Measurements from ENCODE around the gene ZNF2.
"Not testable (repeated sequence)": the region's sequence is repeated elsewhere in the genome, so short reads cannot be mapped to it uniquely, and the experiment has no call there.

ZNF2 gene

GRCh38 chr2:95165371-95166064, at the start of gene ZNF2:
ZNF2 (plus strand) TSS chr2:95165809; CDS start chr2:95176227, 10,418 bp downstream.
- DNase-seq (ENCODE audit: low spot score) = peak; percentile 99

DNA sequence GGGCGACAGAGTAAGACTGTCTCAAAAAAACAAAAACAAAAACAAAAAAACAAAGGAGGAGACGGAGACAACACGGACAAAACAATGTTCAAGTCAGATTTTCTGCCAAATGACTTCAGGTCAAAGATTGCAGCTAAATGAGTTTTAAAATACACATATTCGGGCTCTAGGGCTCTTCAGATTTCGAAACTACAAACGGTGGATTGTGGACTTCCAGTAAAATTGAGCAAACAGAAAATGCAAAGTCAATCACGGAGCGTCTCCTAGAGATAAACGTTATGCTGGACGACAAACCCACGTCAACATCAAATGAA, 44.6 kb upstream of the ZNF2 start:
- DNase-seq (ENCODE audit: low spot score) = no peak

DNA sequence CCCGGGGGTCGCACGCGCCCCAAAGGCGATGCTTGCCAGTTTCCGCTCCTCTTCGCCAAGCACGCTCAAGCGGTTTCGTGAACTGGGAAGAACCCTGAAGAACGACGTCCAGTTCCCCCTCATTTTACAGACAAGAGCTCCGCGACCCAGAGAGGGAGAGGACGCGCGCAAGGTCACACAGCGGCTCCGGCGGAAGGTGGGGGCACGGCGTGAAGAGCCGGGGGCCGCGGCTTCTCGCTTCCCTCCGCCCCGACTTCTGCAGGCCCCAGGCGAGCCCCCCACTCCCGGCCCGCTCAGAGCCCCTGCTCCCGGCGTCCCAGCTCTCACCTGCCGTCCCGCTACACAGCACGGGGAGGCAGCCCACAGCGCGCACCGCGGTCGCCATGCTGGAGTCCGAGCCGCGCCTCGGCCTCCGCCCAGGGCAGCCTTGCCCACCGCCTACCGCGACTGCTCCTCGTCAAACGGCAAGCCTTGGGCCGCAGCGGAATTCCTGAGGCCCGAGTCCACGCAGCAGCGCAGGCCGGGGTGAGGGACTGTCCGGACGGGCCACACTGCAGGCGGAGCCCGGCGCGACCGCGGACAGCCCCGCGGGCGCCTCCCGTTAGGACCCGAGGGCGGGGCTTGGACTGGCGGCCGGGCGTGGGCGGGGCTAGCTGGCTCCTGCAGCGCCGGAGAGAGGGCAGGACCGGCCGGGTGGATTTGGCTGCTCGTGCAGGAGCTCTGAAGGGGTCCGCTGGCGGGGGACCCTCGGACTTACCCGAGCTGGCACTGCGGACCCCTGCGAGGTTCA, 44.0 kb upstream of the ZNF2 start, which contains the start of gene MRPS5:
TSS of gene MRPS5 (minus strand) at position 402 of the 790 bp plus-strand sequence. CDS start at position 385, 17 bp downstream.
- peak; percentile 99 for DNase-seq (ENCODE audit: low spot score)

- no peak for DNase-seq (ENCODE audit: low spot score)
Measured at GRCh38 chr2:95122197-95122551, 43.4 kb upstream of the ZNF2 start.

GRCh38 chr2:95138702-95139101, 26.9 kb upstream of the ZNF2 start:
- DNase-seq (ENCODE audit: low spot score) = no peak

- no peak for DNase-seq (ENCODE audit: low spot score)
Measured at GRCh38 chr2:95143838-95144237, 21.8 kb upstream of the ZNF2 start.

DNA sequence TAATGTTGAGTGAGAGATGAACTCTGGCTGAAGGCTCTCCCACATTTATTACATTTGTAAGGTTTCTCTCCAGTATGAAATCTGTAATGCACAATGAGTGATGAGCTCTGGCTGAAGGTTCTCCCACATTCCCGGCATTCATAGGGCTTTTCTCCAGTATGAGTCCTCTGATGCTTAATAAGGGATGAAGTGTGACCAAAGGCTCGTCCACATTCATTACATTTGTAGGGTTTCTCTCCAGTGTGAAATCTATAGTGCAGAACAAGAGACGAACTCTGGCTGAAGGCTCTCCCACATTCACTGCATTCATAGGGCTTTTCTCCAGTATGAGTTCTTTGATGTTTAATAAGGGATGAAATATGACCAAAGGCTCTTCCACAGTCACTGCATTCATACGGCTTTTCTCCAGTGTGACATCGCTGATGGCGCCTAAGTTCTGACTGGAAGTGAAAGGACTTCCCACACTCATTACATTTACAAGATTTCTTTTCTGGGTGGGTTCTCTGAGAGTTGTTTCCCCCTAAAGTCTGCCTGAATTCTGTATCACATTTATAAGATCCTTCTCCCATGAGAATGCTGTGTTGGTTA, 16.1 kb upstream of the ZNF2 start:
- no peak for DNase-seq (ENCODE audit: low spot score)

- no peak for DNase-seq (ENCODE audit: low spot score)
Measured at GRCh38 chr2:95158441-95158840, 7.2 kb upstream of the ZNF2 start.

GRCh38 chr2:95158891-95159619, 6.6 kb upstream of the ZNF2 start:
- peak; percentile 72 for DNase-seq (ENCODE audit: low spot score)

DNA sequence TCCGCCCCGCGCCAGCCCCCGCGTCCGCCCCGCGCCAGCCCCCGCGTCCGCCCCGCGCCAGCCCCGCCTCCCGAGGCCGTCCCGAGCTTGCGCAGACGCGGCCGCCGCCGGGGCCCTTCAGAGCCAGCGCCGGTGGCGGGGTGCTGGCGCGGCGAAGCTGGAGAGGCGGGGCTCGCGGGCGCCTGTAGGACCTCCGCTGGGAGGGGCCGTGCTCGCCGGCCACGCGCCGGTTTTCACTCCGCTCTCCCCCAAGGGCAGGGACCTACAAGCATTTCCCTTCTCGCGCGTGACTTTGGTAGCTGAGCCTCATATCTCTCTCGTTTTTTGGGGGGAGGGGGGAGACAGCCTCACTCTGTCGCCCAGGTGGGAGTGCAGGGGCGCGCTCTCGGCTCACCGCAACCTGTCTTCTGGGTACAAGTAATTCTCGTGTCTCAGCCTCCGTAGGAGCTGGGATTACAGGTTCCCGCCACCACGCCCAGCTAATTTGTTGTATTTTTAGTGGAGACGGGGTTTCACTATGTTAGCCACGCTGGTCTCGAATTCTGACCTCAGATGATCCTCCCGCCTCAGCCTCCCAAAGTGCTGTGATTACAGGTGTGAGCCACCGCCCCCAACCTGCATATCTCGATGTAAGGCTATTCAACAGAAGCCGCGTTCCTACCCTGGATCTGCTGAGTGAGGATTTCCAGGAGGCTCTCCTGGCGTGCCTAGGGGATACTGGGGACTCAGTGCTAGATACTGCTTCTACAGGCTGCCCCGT, 5.7 kb upstream of the ZNF2 start, which contains the start of gene ZNF514:
TSS of gene ZNF514 (minus strand) at position 159 of the 760 bp plus-strand sequence. CDS start 6,595 bp downstream, outside the sequence.
- DNase-seq (ENCODE audit: low spot score) = peak; percentile 96

DNA sequence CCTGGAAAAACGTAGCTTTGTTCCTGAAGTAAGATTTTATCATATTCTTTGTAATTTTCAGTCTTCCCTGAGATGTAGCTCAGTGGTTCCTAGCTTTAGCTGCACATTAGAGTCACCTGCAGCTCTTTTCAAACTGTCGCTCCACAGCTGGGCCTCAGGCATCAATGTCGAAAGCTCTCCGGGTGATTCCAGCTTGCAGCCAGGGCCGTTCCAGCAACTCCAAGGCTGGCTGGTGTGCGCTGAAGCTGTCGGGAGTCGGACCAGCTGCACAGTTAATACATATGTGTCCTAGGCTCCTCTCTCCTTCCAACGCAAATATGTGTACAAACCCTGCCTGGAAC, 609 bp upstream of the ZNF2 start:
- DNase-seq (ENCODE audit: low spot score) = no peak

- no peak for DNase-seq (ENCODE audit: low spot score)
Measured at GRCh38 chr2:95166065-95166763, 605 bp downstream of the ZNF2 start.

GRCh38 chr2:95171902-95172301, 6.3 kb downstream of the ZNF2 start:
- no peak for DNase-seq (ENCODE audit: low spot score)

GRCh38 chr2:95174031-95174542, 8.5 kb downstream of the ZNF2 start:
- DNase-seq (ENCODE audit: low spot score) = no peak

DNA sequence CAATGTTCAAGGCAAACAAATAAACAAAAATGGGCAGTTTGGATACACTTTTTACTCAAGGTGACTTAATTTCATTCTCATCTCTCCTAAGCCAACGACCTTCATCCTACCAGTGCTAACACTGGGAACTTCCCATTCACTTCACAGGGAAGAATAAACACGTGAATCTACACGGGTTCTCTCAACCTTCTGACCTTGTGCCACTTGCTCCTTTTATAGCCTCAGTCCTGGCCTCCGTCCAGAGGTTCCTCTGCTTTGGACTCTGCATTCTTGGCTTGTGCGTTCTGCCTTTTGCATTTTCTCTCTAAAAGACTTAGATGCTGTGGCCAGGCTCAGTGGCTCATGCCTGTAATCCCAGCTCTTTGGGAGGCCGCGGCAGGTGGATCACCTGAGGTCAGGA, 13.8 kb downstream of the ZNF2 start:
- no peak for DNase-seq (ENCODE audit: low spot score)

DNA sequence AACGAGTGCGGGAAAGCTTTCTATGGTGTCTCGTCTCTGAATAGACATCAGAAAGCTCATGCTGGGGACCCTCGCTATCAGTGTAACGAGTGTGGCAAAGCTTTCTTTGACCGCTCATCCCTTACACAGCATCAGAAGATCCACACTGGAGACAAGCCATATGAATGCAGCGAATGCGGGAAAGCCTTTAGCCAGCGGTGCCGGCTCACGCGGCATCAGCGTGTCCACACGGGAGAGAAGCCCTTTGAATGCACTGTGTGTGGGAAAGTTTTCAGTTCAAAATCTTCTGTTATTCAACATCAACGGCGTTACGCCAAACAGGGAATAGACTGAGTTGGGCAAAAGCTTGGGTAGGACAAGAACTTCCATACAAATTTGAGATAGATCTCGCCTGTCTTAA, 16.2 kb downstream of the ZNF2 start:
- DNase-seq (ENCODE audit: low spot score) = no peak

DNA sequence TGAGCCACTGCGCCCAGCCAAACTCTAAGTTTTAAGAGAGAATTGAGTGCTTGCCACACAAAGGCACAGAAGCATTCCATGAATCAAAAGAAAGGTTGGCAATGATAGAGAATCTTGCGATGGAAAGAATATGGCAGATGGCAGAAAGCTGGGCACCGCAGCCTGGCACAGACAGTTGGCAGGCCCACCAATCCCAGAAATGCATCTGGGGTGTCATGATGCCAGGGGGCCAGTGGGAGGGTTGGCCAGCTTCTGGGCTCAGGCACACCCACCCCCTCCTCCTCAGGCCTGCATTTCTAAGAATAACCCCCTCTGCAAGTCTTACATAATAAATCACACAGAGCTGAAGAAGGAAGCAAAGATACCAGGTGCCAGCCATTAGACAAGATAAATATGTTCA, 19.6 kb downstream of the ZNF2 start:
- DNase-seq (ENCODE audit: low spot score) = no peak

- DNase-seq (ENCODE audit: low spot score) = no peak
Measured at GRCh38 chr2:95185973-95186372, 20.4 kb downstream of the ZNF2 start.

DNA sequence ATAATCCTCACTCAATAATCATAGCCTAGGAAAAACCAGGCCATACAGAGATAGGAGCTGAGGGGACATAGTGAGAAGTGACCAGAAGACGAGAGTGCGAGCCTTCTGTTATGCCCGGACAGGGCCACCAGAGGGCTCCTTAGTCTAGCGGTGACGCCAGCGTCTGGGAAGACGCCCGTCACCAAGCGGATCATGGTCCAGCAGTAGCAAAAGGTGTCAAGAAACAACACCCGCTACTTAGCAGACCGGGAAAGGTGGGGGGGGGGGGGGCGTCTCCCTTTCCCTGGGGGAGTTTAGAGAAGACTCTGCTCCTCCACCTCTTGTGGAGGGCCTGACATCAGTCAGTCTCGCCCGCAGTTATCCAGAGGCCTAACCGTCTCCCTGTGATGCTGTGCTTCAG, 27.3 kb downstream of the ZNF2 start:
- not testable (repeated sequence) for DNase-seq (ENCODE audit: low spot score)

GRCh38 chr2:95203911-95204310, 38.3 kb downstream of the ZNF2 start:
- no peak for DNase-seq (ENCODE audit: low spot score)

DNA sequence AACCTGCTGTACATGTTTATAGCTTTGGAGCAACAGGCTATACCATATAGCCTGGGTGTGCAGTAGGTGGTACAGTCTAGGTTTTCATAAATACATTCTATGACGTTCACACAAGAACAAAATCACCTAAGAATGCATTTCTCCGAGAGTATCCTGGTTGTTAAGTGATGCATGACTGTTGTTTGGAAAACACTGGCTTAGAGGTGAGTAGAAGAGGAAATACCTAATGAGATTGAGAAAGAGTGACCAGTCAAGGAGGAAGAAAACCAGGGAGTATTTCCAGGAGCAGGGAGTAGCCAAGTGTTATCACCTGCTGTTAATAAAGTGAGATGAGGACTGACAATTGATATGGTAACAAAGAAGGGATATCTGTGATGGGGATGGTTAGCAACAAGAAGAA, 38.8 kb downstream of the ZNF2 start:
- DNase-seq (ENCODE audit: low spot score) = no peak

Measured in AG20443 (cell line).